NCI-H524 treated with DMSO at 0.1 percent for 48 hours (cell line): Measurements from ENCODE around the gene OPTC.
A peak's percentile ranks its signal among the peaks of the same experiment; 100 is the strongest.

Experiments
- DNase-seq: peaks from one replicate; lab custom pipeline; 2025; lab: John Stamatoyannopoulos, UW

The OPTC gene

GRCh38 chr1:203491664-203492063 lies 2.3 kb upstream of the OPTC start:
- DNase-seq, result peak; percentile 76

- peak; percentile 76 for DNase-seq
Measured at GRCh38 chr1:203492082-203492747, 1.7 kb upstream of the OPTC start.

DNA sequence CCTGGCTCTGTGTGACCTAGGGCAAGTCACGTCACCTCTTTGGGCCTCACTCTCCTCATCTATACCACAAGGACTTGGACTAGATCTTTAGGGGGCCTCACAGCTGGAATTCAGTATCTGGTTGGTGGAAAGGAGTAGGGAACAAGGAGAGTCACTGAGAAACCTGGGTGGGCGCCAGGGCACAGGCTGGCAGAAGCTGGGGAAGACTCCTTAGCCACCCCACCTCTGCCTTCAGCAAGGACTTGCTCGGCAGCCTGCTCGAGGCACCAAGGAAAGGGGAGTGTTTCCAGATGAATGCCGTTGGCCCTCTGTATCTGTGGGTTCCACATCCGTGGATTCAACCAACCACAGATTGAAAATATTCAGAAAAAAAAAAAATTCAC lies 1.2 kb upstream of the OPTC start:
- no peak for DNase-seq

DNA sequence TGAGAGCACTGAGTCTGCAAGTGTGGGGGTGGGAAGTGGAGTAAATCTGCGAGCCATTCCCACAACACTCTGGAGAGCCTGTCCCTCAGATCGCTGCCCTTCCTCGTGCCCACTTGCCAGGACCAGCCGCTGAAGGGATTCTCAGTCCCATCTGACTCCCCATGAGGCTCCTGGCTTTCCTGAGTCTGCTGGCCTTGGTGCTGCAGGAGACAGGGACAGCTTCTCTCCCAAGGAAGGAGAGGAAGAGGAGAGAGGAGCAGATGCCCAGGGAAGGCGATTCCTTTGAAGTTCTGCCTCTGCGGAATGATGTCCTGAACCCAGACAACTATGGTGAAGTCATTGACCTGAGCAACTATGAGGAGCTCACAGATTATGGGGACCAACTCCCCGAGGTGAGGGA lies 1.9 kb downstream of the OPTC start:
- DNase-seq, result no peak

GRCh38 chr1:203497269-203497777 lies 3.4 kb downstream of the OPTC start:
- no peak for DNase-seq

DNA sequence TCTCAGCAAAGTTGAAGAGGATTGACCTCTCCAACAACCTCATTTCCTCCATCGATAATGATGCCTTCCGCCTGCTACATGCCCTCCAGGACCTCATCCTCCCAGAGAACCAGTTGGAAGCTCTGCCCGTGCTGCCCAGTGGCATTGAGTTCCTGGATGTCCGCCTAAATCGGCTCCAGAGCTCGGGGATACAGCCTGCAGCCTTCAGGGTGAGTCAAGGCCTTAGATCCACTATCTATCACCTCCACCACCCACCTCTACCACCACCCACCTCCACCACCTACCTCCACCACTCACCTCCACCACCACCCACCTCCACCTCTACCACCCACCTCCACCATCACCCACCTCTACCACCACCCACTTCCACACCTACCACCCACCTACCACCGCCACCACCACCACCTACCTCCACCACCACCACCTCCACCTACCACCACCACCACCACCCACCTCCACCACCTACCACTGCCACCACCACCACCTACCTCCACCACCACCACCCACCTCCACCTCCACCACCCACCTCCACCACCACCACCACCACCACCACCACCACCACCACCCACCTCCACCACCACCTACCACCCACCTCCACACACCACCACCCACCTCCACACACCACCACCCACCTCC lies 5.8 kb downstream of the OPTC start:
- DNase-seq, result no peak

DNA sequence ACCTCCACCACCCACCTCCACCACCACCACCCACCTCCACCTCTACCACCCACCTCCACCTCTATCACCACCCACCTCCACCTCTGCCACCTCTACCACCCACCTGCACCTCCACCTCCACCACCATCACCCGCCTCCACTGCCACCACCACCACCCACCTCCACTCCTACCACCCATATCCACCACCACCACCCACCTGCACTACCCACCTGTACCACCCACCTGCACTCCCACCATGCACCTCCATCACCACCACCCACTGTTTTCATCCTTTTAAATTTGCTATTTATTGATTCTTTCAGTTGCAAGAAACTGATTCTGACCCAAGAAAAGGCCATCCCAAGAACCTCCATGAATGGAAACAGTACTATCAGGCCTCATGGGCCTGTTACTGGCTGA lies 6.3 kb downstream of the OPTC start:
- DNase-seq, result no peak

GRCh38 chr1:203503836-203504235 lies 9.9 kb downstream of the OPTC start:
- DNase-seq, result no peak

DNA sequence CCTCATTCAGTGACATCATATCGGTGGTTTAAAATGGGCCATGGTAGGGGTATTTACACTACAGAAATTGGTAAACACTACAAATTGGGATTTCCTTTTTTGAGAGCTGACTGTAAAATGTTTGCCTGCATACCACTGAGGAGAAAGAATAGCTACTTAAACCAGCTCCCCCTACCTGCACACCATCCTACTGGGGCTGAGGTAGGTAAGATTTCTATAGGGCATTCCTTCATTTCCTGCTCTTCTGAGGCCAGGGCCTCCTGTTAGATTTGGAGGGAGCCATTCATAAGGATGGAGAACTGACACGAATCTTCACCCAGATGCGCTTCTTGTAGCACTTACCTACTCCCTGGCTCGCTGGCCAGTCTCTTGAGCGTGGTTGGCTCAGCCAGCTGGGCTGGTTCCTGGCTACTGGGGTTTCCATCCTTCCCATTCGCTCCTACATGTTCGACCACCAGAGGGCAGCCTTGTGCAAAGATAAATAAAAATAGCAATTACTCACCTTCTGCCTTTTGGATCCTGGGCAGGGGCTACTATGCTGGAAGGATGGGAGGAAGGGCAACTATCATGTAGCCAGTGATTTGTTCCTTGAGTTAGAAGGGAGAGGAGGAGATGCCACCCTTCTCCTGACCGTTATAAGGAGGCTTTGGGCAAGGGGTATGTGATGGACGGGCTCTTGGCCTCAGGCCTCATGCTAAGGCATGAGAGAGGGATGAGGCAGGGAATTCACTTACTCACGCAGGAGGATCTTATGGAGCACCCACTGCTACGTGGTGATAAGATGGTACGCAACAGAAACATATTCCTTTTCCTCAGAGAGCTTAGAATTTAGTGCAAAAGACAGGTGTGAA lies 10.7 kb downstream of the OPTC start:
- DNase-seq, result peak; percentile 32

DNA sequence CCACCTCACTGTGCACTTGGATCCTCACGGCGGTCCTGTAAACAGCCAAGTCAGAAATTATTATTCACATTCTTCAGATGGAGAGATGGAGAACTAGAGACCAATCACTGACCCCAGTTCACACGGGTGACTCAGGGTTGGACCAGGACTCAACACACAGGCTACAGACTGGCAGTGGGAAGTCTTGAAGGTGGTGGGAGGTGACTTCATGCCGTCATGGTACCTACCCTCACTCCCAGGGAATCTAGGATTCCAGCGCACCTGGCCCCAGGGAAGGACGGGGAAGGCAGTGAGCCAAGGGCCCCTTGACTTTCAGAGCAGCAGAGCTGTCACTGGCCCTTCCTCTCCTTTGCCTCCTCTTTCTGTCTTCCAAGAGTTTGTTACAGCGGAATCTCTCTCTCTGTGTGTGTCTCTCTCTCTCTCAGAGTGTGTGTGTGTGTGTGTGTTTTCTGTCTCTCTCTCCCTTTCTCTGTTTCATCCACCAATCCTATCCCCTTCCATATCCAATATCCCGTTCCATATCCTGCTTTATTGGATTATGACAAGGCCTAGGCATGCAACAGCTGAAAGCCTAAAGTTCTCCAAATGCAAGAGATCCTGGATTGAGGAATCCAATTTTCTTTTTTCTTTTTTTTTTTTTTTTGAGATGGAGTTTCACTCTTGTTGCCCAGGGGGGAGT lies 11.7 kb downstream of the OPTC start:
- DNase-seq, result no peak

- peak; percentile 33 for DNase-seq
Measured at GRCh38 chr1:203506858-203507626, 13.1 kb downstream of the OPTC start.

GRCh38 chr1:203507759-203508158 lies 13.8 kb downstream of the OPTC start:
- no peak for DNase-seq

GRCh38 chr1:203508463-203509073 lies 14.6 kb downstream of the OPTC start:
- no peak for DNase-seq

DNA sequence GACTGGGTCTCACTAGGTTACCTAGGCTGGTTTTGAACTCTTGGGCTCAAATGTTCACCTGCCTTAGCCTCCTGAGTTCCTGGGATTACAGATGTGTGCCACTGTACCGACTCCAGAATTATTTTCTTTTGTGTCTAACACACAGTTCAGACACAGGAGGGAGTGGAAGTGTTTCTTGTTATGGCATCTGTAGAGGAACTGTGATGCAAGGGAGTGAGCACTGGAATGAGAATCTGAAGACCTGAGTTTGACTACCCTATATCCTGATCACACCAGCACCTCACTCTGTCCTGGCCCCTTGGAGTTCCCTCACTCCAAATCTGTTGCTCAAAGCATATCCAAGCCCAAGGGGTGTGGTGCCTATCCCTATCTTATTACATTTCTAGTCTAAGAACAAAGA lies 15.2 kb downstream of the OPTC start:
- no peak for DNase-seq

GRCh38 chr1:203511513-203511912 lies 17.6 kb downstream of the OPTC start:
- no peak for DNase-seq

DNA sequence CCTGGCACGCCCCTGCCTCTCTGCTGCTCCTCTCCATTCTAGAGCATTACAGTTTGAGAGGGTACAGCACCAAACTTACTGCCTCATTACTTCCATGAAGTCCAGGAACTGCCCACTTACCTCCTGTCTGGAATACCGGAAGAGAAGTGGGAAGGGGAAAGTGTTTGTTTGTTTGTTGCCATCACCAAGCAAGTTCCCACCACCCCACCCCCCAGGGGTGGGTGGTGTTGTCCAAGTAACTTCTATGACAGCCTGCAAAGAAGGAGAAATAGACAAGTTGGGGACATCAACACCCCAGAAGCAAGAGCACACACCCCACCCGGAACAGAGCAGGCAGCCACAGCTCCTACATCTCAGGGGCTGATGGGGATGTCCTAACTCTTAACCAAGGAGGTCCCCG lies 18.0 kb downstream of the OPTC start:
- no peak for DNase-seq

- no peak for DNase-seq
Measured at GRCh38 chr1:203512517-203512847, 18.5 kb downstream of the OPTC start.

DNA sequence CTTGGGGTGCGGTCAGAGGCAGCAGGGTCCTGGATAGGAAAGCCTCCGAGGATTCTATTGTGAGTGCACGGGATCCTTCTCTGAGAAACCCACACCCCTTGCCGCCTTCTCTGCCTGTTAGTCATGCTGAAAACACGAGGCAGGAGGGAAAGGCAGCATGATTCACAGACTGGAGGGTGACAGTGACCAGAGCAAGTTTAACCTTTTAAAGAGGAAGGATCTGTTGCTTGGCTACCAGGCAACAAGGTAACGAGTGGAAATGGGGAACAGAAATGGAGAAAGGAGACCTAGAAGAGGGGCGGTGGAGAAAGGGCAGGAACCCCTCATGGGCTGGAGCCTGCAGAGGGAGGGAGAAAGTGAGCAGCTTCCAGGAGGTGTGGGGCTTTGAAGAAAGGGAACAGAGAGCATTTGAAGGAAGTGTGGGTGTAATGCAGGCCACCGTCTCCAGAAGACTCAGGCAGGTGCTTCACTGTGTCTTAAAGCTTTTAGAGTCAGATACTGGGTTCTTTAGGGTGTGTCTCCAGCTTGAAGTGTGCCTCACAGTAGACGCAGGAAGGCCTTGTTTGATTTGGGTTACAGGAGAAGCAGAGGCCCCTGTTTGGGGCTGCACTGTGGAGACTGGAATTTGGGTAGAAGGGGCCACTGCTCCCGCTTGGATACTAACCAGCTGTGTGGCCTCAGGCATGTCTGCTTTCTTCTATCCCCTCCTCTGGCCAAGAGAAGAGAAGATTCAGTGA lies 19.1 kb downstream of the OPTC start:
- DNase-seq, result no peak

GRCh38 chr1:203513585-203514031 lies 19.7 kb downstream of the OPTC start:
- no peak for DNase-seq

DNA sequence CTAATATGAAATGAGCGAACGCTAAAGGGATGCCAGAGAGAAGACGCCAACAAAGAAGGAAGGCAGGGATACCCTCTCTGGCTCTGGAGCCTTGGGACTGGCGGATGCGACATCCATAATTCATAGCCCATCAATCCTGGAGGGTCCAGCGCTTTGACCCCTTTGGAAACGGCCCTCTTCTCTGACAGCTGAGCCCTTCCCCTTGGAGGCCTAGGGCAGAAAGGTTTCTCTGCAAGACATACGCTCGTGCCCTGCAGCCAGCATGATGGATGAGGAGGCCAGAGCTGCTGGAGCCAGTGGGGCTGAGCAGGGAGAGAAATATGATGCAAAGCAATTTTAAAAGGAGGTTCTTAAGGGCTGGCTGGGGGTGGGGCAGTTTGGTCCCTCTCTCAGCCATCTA lies 22.2 kb downstream of the OPTC start:
- DNase-seq, result no peak
